Stimulated activated CD4-positive, alpha-beta T cell treated with anti-CD3 and anti-CD28 coated beads, TNF-alpha, amount 100 ng/mL, for 24 hours (primary cell): ENCODE data around the gene WNT5B.
"Not testable (repeated sequence)": the region's sequence is repeated elsewhere in the genome, so short reads cannot be mapped to it uniquely, and the experiment has no call there.

Experiments used
- DNase-seq, 3 experiments: peaks; one replicate each; pipeline ENCODE4 v3.0.0-alpha.2; 2020; ENCODE audit warnings: low read depth in 3 of 3

The WNT5B gene

DNA sequence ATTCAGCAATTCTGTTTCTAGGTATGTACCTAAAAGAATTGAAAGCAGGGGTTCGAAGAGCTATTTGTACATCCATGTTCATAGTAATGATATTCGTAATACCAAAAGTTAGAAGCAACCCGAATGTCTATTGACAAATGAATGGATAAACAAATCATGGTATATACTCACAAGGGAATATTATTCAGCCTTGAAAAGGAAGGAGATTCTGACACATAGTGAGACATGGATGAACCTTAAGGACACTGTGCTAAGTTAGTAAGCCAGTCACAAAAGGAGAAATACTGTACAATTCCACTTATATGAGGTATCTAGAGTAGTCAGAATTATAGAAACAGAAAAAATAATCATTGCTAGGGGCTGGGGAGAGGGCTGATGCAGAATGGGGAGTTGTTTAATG lies 30.3 kb upstream of the WNT5B start:
- DNase-seq, result no peak

DNA sequence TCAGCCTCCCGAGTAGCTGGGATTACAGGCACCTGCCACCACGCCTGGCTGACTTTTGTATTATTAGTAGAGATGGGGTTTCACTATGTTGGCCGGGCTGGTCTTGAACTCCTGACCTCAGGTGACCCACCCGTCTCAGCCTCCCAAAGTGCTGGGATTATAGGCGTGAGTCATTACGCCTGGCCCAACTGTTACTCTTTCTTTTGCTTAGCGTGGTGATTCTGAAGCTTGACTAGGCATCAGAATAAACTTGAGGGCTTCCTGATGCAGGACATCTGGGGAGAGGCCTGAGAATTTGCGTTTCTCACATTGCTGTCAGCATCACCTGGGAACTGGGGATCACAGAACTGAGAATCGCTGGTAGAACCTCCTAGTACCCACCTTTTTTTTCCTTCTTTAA lies 26.3 kb upstream of the WNT5B start:
- DNase-seq, result not testable (repeated sequence)

DNA sequence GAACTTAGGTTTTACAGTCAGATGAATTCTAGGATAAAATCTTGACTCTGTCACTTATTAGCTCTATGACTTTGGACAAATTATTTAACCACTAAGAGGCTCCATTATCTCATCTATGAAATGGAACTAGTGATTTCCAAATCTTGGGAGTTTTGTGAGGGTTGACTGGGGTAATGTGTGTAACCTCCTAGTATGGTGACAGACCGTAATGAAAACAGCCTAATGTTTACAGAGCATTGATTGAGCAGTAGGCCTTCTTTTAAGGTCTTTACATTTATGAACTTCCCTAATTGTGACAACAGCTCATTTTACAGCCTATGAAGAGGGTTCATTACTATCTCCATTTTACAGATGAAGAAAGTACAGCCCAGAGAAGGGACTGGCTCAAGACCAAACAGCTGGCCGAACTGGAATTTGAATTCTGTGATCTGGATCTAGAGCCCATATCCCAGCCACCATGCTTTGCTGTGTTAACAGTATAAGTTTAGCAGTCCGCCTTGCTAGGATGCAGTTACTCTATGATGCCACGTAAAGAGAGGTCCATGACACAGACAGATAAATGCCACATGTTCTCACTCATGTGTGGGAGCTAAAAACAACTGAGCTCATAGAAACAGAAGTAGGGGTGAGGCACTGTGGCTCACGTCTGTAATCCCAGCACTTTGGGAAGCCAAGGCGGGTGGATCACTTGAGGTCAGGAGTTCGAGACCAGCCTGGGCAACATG lies 25.6 kb upstream of the WNT5B start:
- DNase-seq, result no peak

DNA sequence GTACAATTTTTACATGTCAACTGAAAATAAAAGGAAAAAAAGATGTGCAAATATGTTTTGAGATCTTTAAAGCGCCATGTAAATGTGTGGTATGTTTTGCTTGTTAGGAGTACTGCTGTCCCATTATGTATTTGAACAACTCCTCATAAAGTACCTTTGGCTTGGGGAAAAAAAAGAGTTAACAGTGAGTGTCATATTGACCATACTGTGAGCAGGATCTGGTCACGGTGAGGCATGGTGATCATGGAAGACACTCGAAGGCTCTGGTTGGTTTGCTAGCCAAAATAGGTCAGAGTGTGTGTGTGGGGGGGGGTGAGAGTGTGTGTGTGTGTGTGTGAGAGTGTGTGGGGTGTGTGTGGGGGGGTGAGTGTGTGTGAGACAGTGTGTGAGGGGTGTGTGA lies 24.6 kb upstream of the WNT5B start:
- no peak for DNase-seq

- DNase-seq, result peak in 1 of 3 experiments; percentile 30
Measured at GRCh38 chr12:1605129-1606020, 23.7 kb upstream of the WNT5B start.

- peak; percentile 56 to 77 (median 61) for DNase-seq
Measured at GRCh38 chr12:1606021-1606622, 22.9 kb upstream of the WNT5B start.

DNA sequence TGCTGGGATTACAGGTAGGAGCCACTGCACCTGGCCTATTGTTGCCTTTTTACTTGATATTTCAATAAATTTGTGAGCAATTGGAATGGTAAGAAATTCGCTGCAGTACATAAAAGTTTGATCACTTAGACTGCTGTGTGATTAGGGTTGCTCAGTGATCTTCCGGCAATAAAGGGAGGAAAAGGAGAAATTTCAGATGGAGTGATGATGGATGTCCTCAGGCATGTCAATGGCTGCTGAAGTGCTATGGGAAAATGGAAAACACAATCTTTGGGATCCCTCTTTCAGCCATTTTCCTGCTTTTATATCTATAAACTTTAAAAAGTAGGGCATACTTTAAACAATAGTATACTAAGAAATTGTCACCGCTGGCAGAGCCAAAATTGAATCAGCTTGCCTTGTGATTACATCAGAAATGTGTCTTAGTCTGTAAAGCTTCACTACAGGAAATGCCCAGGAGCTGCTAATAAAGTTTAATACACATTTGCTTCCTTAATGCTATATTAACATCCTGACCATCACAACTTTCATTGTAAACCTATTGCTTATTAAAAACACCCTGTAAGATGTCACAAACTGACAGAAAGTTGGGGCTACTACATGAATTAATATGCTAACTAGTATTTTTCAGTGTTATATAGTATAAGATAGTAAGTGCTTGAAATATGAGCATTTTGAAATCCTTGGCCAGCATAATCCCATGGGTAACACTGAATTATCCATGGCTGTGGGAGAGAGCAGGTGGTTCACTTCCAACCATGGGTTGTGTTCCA lies 20.9 kb upstream of the WNT5B start:
- no peak for DNase-seq

GRCh38 chr12:1608713-1609119 lies 20.3 kb upstream of the WNT5B start:
- no peak for DNase-seq

DNA sequence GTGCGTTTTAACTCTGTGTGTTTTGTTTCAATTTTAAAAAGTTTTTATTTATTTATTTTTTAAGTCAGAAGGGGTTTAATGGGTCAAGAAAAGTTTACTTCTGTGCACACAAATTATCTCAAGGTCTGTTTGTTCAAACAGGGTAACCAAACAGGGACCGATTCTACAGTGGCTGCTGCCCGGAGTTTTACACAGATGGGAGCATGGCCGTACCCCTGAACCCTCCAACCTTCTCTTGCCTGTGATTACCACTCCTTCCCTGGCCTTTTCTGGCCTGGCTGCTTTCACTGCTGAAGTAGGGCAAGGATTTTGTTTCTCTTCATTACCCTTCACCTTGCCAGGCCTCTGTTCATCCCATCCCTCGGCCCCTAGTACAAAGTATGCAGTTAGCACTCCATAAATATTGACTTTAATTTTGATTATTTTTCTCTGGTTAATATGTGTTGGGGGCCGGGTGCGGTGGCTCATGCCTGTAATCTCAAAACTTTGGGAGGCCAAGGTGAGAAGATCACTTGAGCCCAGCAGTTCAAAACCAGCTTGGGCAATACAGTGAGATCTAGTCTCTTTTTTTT lies 18.9 kb upstream of the WNT5B start:
- no peak for DNase-seq

- DNase-seq, result no peak
Measured at GRCh38 chr12:1611803-1612572, 17.0 kb upstream of the WNT5B start.

DNA sequence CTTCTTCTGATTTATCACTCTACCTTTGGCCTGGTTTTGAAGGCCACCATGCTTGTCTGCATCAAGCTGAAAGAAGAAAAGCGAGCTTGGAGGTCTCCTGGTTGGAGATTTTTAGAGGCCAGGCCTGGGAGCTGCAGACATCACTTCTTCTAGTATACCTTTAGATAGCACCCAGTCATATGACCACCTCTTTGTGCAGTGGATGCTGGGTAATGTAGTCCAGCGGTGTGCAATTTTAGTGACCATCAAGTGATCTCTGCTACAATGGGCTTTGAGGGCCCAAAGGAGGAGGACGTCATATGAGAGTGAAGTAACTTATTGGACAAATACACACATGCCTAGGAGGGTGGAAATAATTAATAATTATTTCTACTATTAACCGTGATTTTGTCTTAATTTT lies 15.2 kb upstream of the WNT5B start:
- DNase-seq, result no peak

DNA sequence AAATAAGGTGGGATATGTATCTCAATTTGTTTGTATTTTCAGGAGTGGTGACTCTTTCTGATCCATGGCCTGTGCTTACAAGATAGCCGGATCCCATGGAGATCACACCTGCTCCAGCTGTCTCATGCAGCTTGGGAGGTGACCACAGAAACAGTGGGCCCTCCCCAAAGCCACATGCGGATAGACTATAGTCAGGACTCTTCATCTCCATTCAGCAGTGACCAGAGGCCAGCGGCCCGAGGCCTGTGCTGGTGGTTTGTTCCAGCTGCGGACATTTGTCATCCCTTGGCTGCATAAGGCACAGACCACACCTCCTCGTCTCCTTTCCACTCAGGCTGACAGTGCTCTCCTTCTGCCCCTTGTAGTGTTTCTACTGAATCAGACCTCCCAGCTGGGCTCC lies 14.7 kb upstream of the WNT5B start:
- DNase-seq, result no peak

DNA sequence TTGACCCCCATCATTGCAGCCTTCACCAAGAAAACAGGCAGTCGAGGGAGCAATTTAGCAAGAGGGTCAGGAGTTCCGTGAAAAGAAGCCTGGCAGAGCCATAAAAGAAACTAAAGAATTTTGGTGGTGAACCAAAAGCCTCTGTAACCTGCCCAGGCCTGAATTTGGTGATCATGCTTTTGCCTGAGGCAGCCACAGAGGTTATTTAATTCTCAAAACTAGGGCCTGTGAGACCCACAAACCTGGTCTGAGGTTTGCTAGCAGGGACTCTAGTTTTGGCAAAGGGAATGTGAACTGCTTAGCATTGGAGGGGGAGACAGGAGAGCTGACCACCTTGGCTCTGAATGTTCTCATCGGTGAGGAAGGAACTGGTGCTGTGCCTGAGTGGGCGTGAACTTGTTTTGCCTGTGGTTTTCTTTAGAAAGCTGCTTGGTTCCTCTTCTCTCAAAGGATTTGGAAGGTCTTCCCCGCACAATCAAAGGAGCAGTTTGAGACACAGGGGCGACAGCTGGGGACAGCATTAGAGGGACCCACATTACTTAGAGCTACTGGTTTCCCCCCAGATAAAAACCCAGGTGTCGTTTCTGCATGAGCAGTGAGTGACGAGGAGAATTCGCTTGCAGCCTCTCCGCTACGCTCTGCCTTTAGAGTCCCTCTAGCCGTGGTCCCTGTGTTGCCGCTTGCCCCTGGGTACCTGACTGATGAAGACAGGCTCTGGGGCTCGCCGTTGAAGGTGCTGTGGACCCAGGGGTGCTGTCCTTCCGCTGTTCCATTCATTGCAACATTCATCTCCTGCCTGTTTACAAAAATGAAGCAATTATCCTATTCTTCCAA lies 12.6 kb upstream of the WNT5B start:
- no peak for DNase-seq

DNA sequence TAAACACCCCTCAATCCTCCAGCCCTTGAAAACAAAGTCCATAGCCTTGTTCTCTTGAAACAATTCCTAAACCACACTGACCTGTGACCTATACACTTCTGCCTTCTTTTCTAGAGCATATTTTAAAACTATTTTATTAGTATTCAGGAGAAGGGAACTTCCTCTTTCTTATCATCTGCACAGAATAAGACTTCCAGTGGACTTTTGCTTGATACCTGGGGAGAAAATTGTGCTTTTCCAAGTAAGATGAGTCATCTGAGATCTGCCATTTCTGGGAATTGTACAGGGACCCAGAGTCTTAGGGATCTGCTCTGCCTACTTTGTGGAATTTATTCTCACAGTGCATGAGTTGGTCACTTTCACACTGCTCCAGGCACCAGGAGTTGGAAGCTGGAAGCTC lies 10.5 kb upstream of the WNT5B start:
- DNase-seq, result no peak

DNA sequence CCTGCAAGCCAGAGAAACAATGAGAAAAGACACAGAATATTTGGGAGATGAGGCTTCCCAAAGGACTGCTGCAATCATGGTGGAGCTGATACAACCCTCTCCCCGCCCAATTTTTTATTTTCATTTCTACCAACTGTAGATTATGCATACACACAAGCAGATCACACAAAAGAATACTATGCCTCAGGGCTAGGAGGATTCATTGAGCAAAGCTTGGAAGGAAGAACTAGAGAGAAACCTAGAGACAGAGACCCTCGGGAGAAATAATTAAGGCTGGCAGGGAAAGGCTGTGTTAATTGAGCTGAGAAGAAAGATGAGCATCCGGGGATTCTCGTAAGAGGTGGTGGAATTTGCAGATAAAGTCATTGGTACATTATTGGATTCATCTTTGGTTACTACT lies 9.9 kb upstream of the WNT5B start:
- no peak for DNase-seq

- DNase-seq, result peak in 1 of 3 experiments; percentile 10
Measured at GRCh38 chr12:1619587-1619986, 9.4 kb upstream of the WNT5B start.

GRCh38 chr12:1620092-1620491 lies 8.9 kb upstream of the WNT5B start:
- DNase-seq, result no peak

GRCh38 chr12:1622406-1622805 lies 6.6 kb upstream of the WNT5B start:
- no peak for DNase-seq

DNA sequence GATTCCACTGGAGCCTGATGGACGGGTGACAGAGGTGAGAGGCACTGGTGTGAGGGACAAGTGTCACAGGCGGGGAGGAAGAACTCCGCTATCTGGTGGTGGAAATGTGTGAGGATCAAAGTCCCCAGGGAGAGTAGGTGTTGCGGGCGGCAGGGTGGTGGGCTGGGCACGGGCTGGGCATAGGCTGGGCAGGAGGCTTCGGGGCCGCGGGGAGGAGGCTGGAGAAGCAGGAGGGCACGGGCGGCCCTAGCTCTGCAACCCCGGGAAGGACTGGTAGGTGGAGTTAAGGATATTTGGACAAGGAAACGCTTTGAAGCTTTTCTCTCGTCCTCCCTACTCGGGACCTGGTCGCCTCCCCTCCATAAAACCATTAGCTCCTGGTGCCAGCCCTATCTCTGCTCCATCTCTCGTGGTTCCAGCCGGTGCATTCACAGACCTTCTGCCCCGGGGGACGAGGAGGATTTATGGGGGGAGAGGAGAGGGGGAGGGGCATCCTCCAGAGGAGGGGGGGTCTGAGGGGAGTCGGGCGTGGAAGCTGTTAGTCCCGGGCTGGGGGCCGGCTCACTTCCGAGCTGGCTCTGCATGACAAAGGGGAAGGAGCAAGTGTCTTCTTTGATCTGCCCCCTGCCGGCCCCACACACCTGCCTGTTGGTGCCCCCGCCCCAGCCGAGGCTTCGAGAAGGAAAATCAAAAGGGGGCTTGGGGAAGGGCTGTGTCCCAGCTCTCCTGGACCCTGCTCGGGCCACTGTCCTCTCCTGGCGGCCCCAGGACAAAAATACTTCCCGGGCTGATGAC lies 504 bp downstream of the WNT5B start:
- DNase-seq, result no peak
